ENCODE measurements around the gene FAM98A. TPM values are rescaled to one million over a fixed set of nuclear protein-coding genes. Genes with fewer than 3 reads are reported as not detected.

Gene FAM98A
- total and polyA plus RNA-seq, 4 experiments from 2014 or later, result 6.6 to 38.2 (median 27.8) TPM

DNA sequence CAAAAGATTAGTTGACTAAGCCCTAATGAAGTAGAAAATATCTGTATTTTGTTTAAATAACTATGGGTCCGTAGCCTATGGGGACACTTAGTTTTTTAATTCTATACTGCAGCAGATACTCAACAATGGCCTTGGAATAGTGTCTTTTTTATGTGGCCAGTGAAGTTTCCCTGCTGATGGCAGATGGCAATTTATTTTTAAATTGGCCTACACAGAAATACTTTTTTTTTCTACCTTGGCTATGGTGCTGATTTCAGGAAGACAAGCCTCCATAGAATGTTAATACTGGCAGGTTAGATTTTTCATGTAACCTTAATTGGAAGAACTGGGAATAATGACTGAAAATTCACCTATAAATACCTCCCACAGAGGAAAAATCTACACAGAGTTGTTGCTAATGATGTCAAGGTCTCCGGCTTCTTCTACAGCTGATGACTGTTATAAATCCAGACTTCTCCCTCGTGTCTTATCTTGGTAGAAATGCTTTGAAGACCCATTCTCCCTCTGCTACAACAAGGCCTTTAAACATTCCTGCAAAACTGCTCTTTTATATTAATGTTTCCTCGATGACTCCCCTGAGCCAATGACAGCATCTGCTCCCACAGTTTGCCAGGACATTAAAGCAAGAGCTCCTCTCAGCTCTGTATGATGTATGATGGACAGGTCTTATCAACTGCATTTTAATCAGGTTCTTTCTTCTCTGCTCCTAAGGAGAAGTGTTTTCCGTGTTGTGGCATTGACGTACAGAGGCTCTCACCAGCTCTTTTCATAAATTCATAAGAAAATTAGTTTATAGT, 29.1 kb upstream of the FAM98A start:
- CTCF ChIA-PET (ENCODE audit: partially characterized antibody), result interaction anchor here (1.3 kb wide), 1 partner anchor 8 kb away, joined by 3 read pairs; no protein-coding TSS in a partner anchor
- no peaks in the 10 kb centered on the region for H3K27me3 ChIP-seq (ENCODE audit: insufficient read depth, low read length)
- H3K27ac ChIP-seq (ENCODE audit: low read depth, low read length), result no peak overlapping the region
- no peak overlapping the region for H3K4me3 Mint-ChIP-seq
- H3K9me3 Mint-ChIP-seq, result peaks cover 0 to 2% (median 0%) of the 10 kb centered on the region in 8 donors
- DNase-seq, result no peak
- H3K4me1 Mint-ChIP-seq, result no peaks in the 10 kb centered on the region
- POLR2A ChIA-PET (ENCODE audit: partially characterized antibody), result no interaction called here
- no peak overlapping the region for H3K27ac Mint-ChIP-seq
- no peaks in the 10 kb centered on the region for H3K9me3 ChIP-seq (ENCODE audit: control insufficient read depth in 1 of 2, low read length in 2 of 2)
- H3K36me3 Mint-ChIP-seq, result no peaks in the 10 kb centered on the region
- intact Hi-C loops (cut with micrococcal nuclease), result no loop called here
- H3K4me1 ChIP-seq (ENCODE audit: insufficient read depth, low read length), result no peaks in the 10 kb centered on the region
- no peaks in the 10 kb centered on the region for H3K27me3 Mint-ChIP-seq
- H3K4me3 ChIP-seq (ENCODE audit: low read length in 2 of 2), result no peak overlapping the region
- H3K36me3 ChIP-seq (ENCODE audit: insufficient read depth, low read length), result no peaks in the 10 kb centered on the region

- Mint-ChIP-seq H3K4me1 (no peaks in the 10 kb centered on the region), H3K9me3 (peaks cover 3 to 44% (median 25%) of the 10 kb centered on the region in 8 donors), H3K4me3 (no peak overlapping the region), H3K27me3 (no peaks in the 10 kb centered on the region), H3K36me3 (peaks cover 12 to 24% of the 10 kb centered on the region in 2 donors), H3K27ac (no peak overlapping the region)
- ChIA-PET POLR2A (ENCODE audit: partially characterized antibody) (no interaction called here), CTCF (ENCODE audit: partially characterized antibody) (no interaction called here)
- Histone ChIP-seq H3K27ac (ENCODE audit: low read depth, low read length) (no peak overlapping the region), H3K4me1 (ENCODE audit: insufficient read depth, low read length) (no peaks in the 10 kb centered on the region), H3K9me3 (ENCODE audit: control insufficient read depth in 1 of 2, low read length in 2 of 2) (peaks cover 0 to 3% of the 10 kb centered on the region in 2 donors), H3K4me3 (ENCODE audit: low read length in 2 of 2) (no peak overlapping the region), H3K36me3 (ENCODE audit: insufficient read depth, low read length) (no peaks in the 10 kb centered on the region), H3K27me3 (ENCODE audit: insufficient read depth, low read length) (no peaks in the 10 kb centered on the region)
- intact Hi-C loops (cut with micrococcal nuclease), result no loop called here
- DNase-seq, result no peak
Measured at GRCh38 chr2:33619028-33619427, 19.9 kb upstream of the FAM98A start.

DNA sequence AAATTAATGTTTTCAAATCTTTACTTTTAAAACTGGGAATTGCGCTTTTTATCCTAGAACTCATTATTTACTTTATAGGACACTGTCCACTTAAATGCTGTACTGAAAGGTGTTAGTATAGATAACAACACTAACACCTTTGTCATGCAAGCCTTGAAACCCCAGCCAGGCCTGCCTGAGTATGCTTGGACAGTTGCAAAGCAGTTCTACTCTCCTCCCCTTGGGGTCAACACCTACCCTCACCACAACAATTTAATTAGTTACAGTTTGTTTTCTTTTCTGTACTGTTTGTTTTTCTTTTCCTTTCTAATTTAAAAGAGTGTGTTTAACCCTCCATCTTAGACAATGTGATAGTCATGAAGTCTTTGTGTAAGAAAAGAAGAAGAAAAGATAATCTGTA, 18.9 kb upstream of the FAM98A start:
- Mint-ChIP-seq H3K4me1 (no peaks in the 10 kb centered on the region), H3K27ac (no peak overlapping the region), H3K4me3 (no peak overlapping the region), H3K27me3 (no peaks in the 10 kb centered on the region), H3K36me3 (peaks cover 12 to 24% of the 10 kb centered on the region in 2 donors), H3K9me3 (peaks cover 3 to 44% (median 25%) of the 10 kb centered on the region in 8 donors)
- H3K36me3 ChIP-seq (ENCODE audit: insufficient read depth, low read length), result no peaks in the 10 kb centered on the region
- CTCF ChIA-PET (ENCODE audit: partially characterized antibody), result no interaction called here
- intact Hi-C loops (cut with micrococcal nuclease), result no loop called here
- H3K27ac ChIP-seq (ENCODE audit: low read depth, low read length), result no peak overlapping the region
- H3K9me3 ChIP-seq (ENCODE audit: control insufficient read depth in 1 of 2, low read length in 2 of 2), result peaks cover 0 to 3% of the 10 kb centered on the region in 2 donors
- H3K27me3 ChIP-seq (ENCODE audit: insufficient read depth, low read length), result no peaks in the 10 kb centered on the region
- POLR2A ChIA-PET (ENCODE audit: partially characterized antibody), result no interaction called here
- no peaks in the 10 kb centered on the region for H3K4me1 ChIP-seq (ENCODE audit: insufficient read depth, low read length)
- H3K4me3 ChIP-seq (ENCODE audit: low read length in 2 of 2), result no peak overlapping the region
- no peak for DNase-seq

DNA sequence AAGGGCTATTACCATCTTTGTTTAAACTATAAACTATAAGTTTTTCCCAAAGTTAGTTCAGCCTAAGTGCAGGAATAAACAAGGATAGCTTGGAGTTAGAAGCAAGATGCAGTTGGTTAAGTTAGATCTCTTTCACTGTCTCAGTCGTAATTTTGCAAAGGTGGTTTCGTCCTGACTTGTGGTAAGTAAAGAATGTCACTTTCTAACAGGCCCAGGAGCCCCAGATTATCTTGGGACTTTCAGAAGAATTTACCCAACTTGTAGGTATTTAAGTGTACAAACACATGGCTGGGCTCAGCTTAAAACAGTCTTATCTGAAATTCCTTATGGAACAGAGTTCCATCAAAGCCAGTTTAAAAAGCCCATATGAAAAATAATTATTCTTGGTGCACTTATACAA, 18.3 kb upstream of the FAM98A start:
- H3K36me3 Mint-ChIP-seq, result peaks cover 12 to 24% of the 10 kb centered on the region in 2 donors
- no peaks in the 10 kb centered on the region for H3K4me1 Mint-ChIP-seq
- no peak for DNase-seq
- Histone ChIP-seq H3K4me1 (ENCODE audit: insufficient read depth, low read length) (no peaks in the 10 kb centered on the region), H3K9me3 (ENCODE audit: control insufficient read depth in 1 of 2, low read length in 2 of 2) (peaks cover 0 to 3% of the 10 kb centered on the region in 2 donors), H3K27ac (ENCODE audit: low read depth, low read length) (no peak overlapping the region), H3K4me3 (ENCODE audit: low read length in 2 of 2) (no peak overlapping the region), H3K36me3 (ENCODE audit: insufficient read depth, low read length) (no peaks in the 10 kb centered on the region), H3K27me3 (ENCODE audit: insufficient read depth, low read length) (no peaks in the 10 kb centered on the region)
- intact Hi-C loops (cut with micrococcal nuclease), result no loop called here
- ChIA-PET POLR2A (ENCODE audit: partially characterized antibody) (no interaction called here), CTCF (ENCODE audit: partially characterized antibody) (no interaction called here)
- H3K4me3 Mint-ChIP-seq, result no peak overlapping the region
- H3K27ac Mint-ChIP-seq, result no peak overlapping the region
- peaks cover 3 to 44% (median 25%) of the 10 kb centered on the region in 8 donors for H3K9me3 Mint-ChIP-seq
- no peaks in the 10 kb centered on the region for H3K27me3 Mint-ChIP-seq

DNA sequence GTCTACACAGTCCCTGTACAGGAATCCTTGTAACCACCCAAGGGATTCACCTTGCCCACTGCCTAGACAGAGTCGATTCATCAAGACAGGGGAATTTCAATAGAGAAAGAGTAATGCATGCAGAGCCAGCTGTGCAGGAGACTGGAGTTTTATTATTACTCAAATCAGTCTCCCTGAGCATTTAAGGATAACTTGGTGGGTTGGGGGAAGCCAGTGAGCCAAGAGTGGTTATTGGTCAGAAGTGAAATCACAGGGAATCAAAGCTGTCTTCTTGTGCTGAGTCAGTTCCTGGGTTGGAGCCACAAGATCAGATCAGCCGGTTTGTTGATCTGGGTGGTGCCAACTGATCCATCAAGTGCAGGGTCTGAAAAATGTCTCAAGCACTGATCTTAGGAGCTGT, 17.8 kb upstream of the FAM98A start:
- H3K27me3 Mint-ChIP-seq, result no peaks in the 10 kb centered on the region
- intact Hi-C loops (cut with micrococcal nuclease), result no loop called here
- Histone ChIP-seq H3K27me3 (ENCODE audit: insufficient read depth, low read length) (no peaks in the 10 kb centered on the region), H3K9me3 (ENCODE audit: control insufficient read depth in 1 of 2, low read length in 2 of 2) (peaks cover 0 to 3% of the 10 kb centered on the region in 2 donors), H3K4me1 (ENCODE audit: insufficient read depth, low read length) (no peaks in the 10 kb centered on the region), H3K36me3 (ENCODE audit: insufficient read depth, low read length) (no peaks in the 10 kb centered on the region), H3K27ac (ENCODE audit: low read depth, low read length) (no peak overlapping the region), H3K4me3 (ENCODE audit: low read length in 2 of 2) (no peak overlapping the region)
- H3K4me3 Mint-ChIP-seq, result no peak overlapping the region
- peaks cover 3 to 44% (median 25%) of the 10 kb centered on the region in 8 donors for H3K9me3 Mint-ChIP-seq
- no peaks in the 10 kb centered on the region for H3K4me1 Mint-ChIP-seq
- CTCF ChIA-PET (ENCODE audit: partially characterized antibody), result no interaction called here
- no peak overlapping the region for H3K27ac Mint-ChIP-seq
- POLR2A ChIA-PET (ENCODE audit: partially characterized antibody), result no interaction called here
- H3K36me3 Mint-ChIP-seq, result peaks cover 12 to 24% of the 10 kb centered on the region in 2 donors
- no peak for DNase-seq

DNA sequence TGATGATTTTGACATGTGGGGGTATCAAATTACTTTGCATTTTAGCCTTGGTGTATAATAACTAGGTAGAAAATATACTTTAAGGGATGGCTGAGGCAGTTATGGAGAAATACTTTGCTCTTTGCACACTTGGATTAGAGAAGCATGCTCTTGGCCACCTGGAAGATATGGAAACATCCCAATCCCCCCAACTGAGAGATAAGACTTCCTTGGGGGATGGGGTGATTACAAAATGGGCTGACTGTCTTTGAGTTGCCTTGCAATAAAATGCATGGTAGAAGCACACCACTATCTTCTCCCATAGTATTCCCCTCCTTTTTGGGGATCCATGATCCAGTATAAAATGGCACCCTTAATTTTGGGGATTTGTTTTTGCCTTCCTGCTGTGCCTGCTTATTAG, 15.1 kb upstream of the FAM98A start:
- ChIA-PET CTCF (ENCODE audit: partially characterized antibody) (no interaction called here), POLR2A (ENCODE audit: partially characterized antibody) (no interaction called here)
- intact Hi-C loops (cut with micrococcal nuclease), result no loop called here
- no peak overlapping the region for H3K27ac ChIP-seq (ENCODE audit: low read depth, low read length)
- H3K4me3 ChIP-seq (ENCODE audit: low read length in 2 of 2), result no peak overlapping the region
- H3K27me3 ChIP-seq (ENCODE audit: insufficient read depth, low read length), result no peaks in the 10 kb centered on the region
- no peak overlapping the region for H3K27ac Mint-ChIP-seq
- no peaks in the 10 kb centered on the region for H3K9me3 ChIP-seq (ENCODE audit: control insufficient read depth in 1 of 2, low read length in 2 of 2)
- H3K27me3 Mint-ChIP-seq, result no peaks in the 10 kb centered on the region
- H3K4me1 Mint-ChIP-seq, result no peaks in the 10 kb centered on the region
- no peak overlapping the region for H3K4me3 Mint-ChIP-seq
- no peak for DNase-seq
- no peaks in the 10 kb centered on the region for H3K4me1 ChIP-seq (ENCODE audit: insufficient read depth, low read length)
- H3K9me3 Mint-ChIP-seq, result peaks cover 3 to 31% (median 18%) of the 10 kb centered on the region in 8 donors
- no peaks in the 10 kb centered on the region for H3K36me3 ChIP-seq (ENCODE audit: insufficient read depth, low read length)
- H3K36me3 Mint-ChIP-seq, result peaks cover 11 to 25% of the 10 kb centered on the region in 2 donors

DNA sequence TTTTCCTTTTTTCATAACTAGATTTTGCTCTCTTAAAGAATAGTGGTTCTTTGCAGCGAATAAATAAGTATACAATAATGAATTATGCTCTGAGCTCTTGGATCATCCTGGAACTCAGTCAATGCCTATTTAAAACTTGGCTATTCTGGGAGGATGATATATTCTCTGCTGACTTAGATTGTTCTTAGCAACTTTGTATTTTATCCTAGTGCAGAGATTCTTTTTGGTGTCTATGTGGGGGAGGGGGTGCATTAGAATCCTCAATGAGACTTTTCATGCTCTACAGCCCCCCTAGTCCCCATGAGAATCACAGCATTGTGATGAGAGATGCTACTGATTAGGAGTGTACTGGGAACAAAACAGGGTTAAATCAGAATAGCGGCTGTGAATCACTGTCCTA, 8.8 kb upstream of the FAM98A start:
- no peak overlapping the region for H3K27ac Mint-ChIP-seq
- no peaks in the 10 kb centered on the region for H3K4me1 ChIP-seq (ENCODE audit: insufficient read depth, low read length)
- H3K27me3 Mint-ChIP-seq, result peaks cover 0 to 1% of the 10 kb centered on the region in 2 donors
- no peak for DNase-seq
- peaks cover 0 to 2% (median 0%) of the 10 kb centered on the region in 8 donors for H3K9me3 Mint-ChIP-seq
- ChIA-PET CTCF (ENCODE audit: partially characterized antibody) (no interaction called here), POLR2A (ENCODE audit: partially characterized antibody) (no interaction called here)
- no peaks in the 10 kb centered on the region for H3K27me3 ChIP-seq (ENCODE audit: insufficient read depth, low read length)
- H3K4me3 ChIP-seq (ENCODE audit: low read length in 2 of 2), result no peak overlapping the region
- H3K9me3 ChIP-seq (ENCODE audit: control insufficient read depth in 1 of 2, low read length in 2 of 2), result no peaks in the 10 kb centered on the region
- H3K36me3 ChIP-seq (ENCODE audit: insufficient read depth, low read length), result no peaks in the 10 kb centered on the region
- H3K4me3 Mint-ChIP-seq, result no peak overlapping the region
- intact Hi-C loops (cut with micrococcal nuclease), result no loop called here
- H3K27ac ChIP-seq (ENCODE audit: low read depth, low read length), result no peak overlapping the region
- H3K4me1 Mint-ChIP-seq, result no peaks in the 10 kb centered on the region
- peaks cover 0 to 6% of the 10 kb centered on the region in 2 donors for H3K36me3 Mint-ChIP-seq

Measured in CD4-positive, alpha-beta memory T cell (primary cell).